Chondrocyte (in vitro differentiated cells): ENCODE measurements around the gene ZSWIM3. TPM values are rescaled to one million over a fixed set of nuclear protein-coding genes. Genes with fewer than 3 reads are reported as not detected.

Experiments used
- DNase-seq: peaks from one replicate; pipeline ENCODE4 v3.0.0; 2021; ENCODE audit warnings: mixed read lengths, low spot score
- H3K27ac Mint-ChIP-seq: one replicate; pipeline ENCODE4 v1.8.0; 2021; ENCODE audit warnings: mild to moderate bottlenecking, moderate library complexity, mixed read lengths; ENCODE audit not compliant: unreplicated experiment
- H3K27me3 Mint-ChIP-seq: 2 replicates; pipeline ENCODE4 v1.8.0; 2021; ENCODE audit warnings: low read depth, mixed read lengths
- H3K36me3 Mint-ChIP-seq: 2 replicates; pipeline ENCODE4 v1.8.0; 2021; ENCODE audit warnings: low read depth, mixed read lengths
- H3K4me1 Mint-ChIP-seq: 2 replicates; pipeline ENCODE4 v1.8.0; 2021; ENCODE audit warnings: low read depth, mild to moderate bottlenecking, mixed read lengths
- H3K4me3 Mint-ChIP-seq: one replicate; pipeline ENCODE4 v1.8.0; 2021; ENCODE audit warnings: mild to moderate bottlenecking, moderate library complexity, mixed read lengths; ENCODE audit not compliant: unreplicated experiment
- H3K9me3 Mint-ChIP-seq: 2 replicates; pipeline ENCODE4 v1.8.0; 2021; ENCODE audit warnings: low read depth, mixed read lengths
- CTCF ChIP-seq: fragments of 200-600 bp; sonication (generic); IDR thresholded peaks from 2 replicates; pipeline ENCODE4 v1.5.0; 2021; ENCODE audit warnings: antibody characterized with exemption, mild to moderate bottlenecking, moderate library complexity
- total RNA-seq: library from RNA; stranded (reverse); gene quantifications from 3 replicates; pipeline ENCODE4 v1.2.1, GENCODE V29; 2021

The ZSWIM3 gene
- total RNA-seq, 1 donor from 2014 or later: 3.9 TPM

GRCh38 chr20:45890985-45891983 lies 33.9 kb downstream of the ZSWIM3 start, which contains the start of the genes CTSA and NEURL2:
Gene CTSA, plus strand, starts transcription at chr20:45891335. Its CDS starts 234 bp downstream, at chr20:45891569.
Gene NEURL2, minus strand, starts transcription at chr20:45891208. Its CDS starts 217 bp downstream, at chr20:45890991.
- no peaks in the 10 kb centered on the region for H3K27me3 Mint-ChIP-seq
- peaks cover 20% of the 10 kb centered on the region for H3K4me1 Mint-ChIP-seq
- TF ChIP-seq CTCF: peak; percentile 25
- peak; percentile 96 for DNase-seq
- no peaks in the 10 kb centered on the region for H3K9me3 Mint-ChIP-seq
- peak within 1 kb of the TSS; percentile 91 for H3K4me3 Mint-ChIP-seq
- H3K36me3 Mint-ChIP-seq: peaks cover 3% of the 10 kb centered on the region
- H3K27ac Mint-ChIP-seq: peak within 1 kb of the TSS; percentile 94

GRCh38 chr20:45892049-45892825 lies 34.8 kb downstream of the ZSWIM3 start:
- no peaks in the 10 kb centered on the region for H3K9me3 Mint-ChIP-seq
- peaks cover 20% of the 10 kb centered on the region for H3K4me1 Mint-ChIP-seq
- peak overlapping the region; percentile 91 for H3K4me3 Mint-ChIP-seq

GRCh38 chr20:45892828-45893500 lies 35.5 kb downstream of the ZSWIM3 start:
- H3K36me3 Mint-ChIP-seq: peaks cover 10% of the 10 kb centered on the region
- no peaks in the 10 kb centered on the region for H3K27me3 Mint-ChIP-seq
- TF ChIP-seq CTCF: no peak
- no peak for DNase-seq
- no peaks in the 10 kb centered on the region for H3K9me3 Mint-ChIP-seq
- H3K4me3 Mint-ChIP-seq: peak overlapping the region; percentile 91
- no peak overlapping the region for H3K27ac Mint-ChIP-seq
- H3K4me1 Mint-ChIP-seq: peaks cover 20% of the 10 kb centered on the region

More at GRCh38 chr20:45892049-45892825, 34.8 kb downstream of the ZSWIM3 start:
- peak; percentile 50 for TF ChIP-seq CTCF
- H3K27me3 Mint-ChIP-seq: no peaks in the 10 kb centered on the region
- peak overlapping the region; percentile 71 for H3K27ac Mint-ChIP-seq
- peaks cover 7% of the 10 kb centered on the region for H3K36me3 Mint-ChIP-seq
- no peak for DNase-seq

GRCh38 chr20:45893831-45894230 lies 36.4 kb downstream of the ZSWIM3 start:
- peaks cover 20% of the 10 kb centered on the region for H3K4me1 Mint-ChIP-seq
- no peak for TF ChIP-seq CTCF
- peaks cover 13% of the 10 kb centered on the region for H3K36me3 Mint-ChIP-seq
- no peak for DNase-seq
- H3K4me3 Mint-ChIP-seq: no peak overlapping the region
- H3K27me3 Mint-ChIP-seq: no peaks in the 10 kb centered on the region
- H3K9me3 Mint-ChIP-seq: no peaks in the 10 kb centered on the region
- H3K27ac Mint-ChIP-seq: no peak overlapping the region
